H1 (cell line): ENCODE data around the gene CTDSP1. TPM values are rescaled to one million over a fixed set of nuclear protein-coding genes. Genes with fewer than 3 reads are reported as not detected.

Experiments
- CTCF ChIA-PET: fragments of 300-600 bp; sonication (Branson Sonifier 250); formaldehyde crosslinking; loops from one replicate; lab custom pipeline; 2021; ENCODE audit not compliant: partially characterized antibody; lab: Charles Lee
- POLR2A ChIA-PET: fragments of 300-600 bp; sonication (Branson Sonifier 250); formaldehyde crosslinking; loops from one replicate; lab custom pipeline; 2021; ENCODE audit warnings: inconsistent platforms; ENCODE audit not compliant: partially characterized antibody; lab: Charles Lee
- DNase-seq, 2 experiments: peaks; one replicate each; pipeline versions ENCODE4 v3.0.0 to v3.0.0-alpha.2; 2010 to 2022; ENCODE audit warnings: low spot score in 2 of 2, low read depth in 1 of 2, mixed read lengths in 1 of 2
- FAIRE-seq: peaks from 2 replicates; lab custom pipeline; 2011; peaks lifted over from hg19 to GRCh38; lab: Jason Lieb, UNC
- H2AFZ ChIP-seq: 2 replicates; pipeline ENCODE4 v1.8.1; 2012; ENCODE audit warnings: low read length, inconsistent platforms
- H2AK5ac ChIP-seq: 2 replicates; pipeline ENCODE4 v1.6.1; 2013; ENCODE audit warnings: low read depth, low read length
- H2BK120ac ChIP-seq: replicated peaks from 2 replicates; pipeline ENCODE3; 2013; ENCODE audit warnings: low read depth, low read length, inconsistent platforms
- H2BK12ac ChIP-seq: 2 replicates; pipeline ENCODE4 v1.6.1; 2013; ENCODE audit warnings: low read depth, low read length
- H2BK15ac ChIP-seq: 2 replicates; pipeline ENCODE4 v1.6.1; 2013; ENCODE audit warnings: low read length
- H2BK20ac ChIP-seq: 2 replicates; pipeline ENCODE4 v1.6.1; 2013; ENCODE audit warnings: low read length
- H2BK5ac ChIP-seq: 2 replicates; pipeline ENCODE4 v1.6.1; 2013; ENCODE audit warnings: low read depth, low read length
- H3K14ac ChIP-seq: 2 replicates; pipeline ENCODE4 v1.6.1; 2013; ENCODE audit warnings: inconsistent platforms; ENCODE audit not compliant: insufficient read length
- H3K18ac ChIP-seq: 2 replicates; pipeline ENCODE4 v1.6.1; 2013; ENCODE audit warnings: low read length; ENCODE audit errors: extremely low read depth
- H3K23ac ChIP-seq: 2 replicates; pipeline ENCODE4 v1.6.1; 2013; ENCODE audit warnings: inconsistent platforms; ENCODE audit not compliant: insufficient read length
- H3K23me2 ChIP-seq: 2 replicates; pipeline ENCODE4 v1.6.1; 2013; ENCODE audit warnings: low read depth, low read length
- H3K27ac ChIP-seq: 2 replicates; pipeline ENCODE4 v1.6.1; 2011; ENCODE audit warnings: low read depth, low read length, inconsistent platforms
- H3K27me3 ChIP-seq, 4 experiments: replicated peaks in 1 of 4; 1 replicate in 1 of 4; 2 replicates in 3 of 4; pipeline versions ENCODE4 v1.6.1 to v1.8.1; 2011 to 2013; ENCODE audit warnings: low read length in 3 of 4, mild to moderate bottlenecking in 3 of 4, inconsistent platforms in 2 of 4, mixed read lengths in 2 of 4, moderate library complexity in 1 of 4; ENCODE audit not compliant: control insufficient read depth in 3 of 4, insufficient read depth in 3 of 4; ENCODE audit errors: extremely low read depth in 1 of 4
- H3K36me3 ChIP-seq, 4 experiments: 2 replicates each; pipeline versions ENCODE4 v1.6.1 to v1.8.1; 2011 to 2013; ENCODE audit warnings: mild to moderate bottlenecking in 4 of 4, low read length in 3 of 4, moderate library complexity in 2 of 4, control low read depth in 1 of 4, inconsistent platforms in 1 of 4; ENCODE audit not compliant: insufficient read depth in 4 of 4, control insufficient read depth in 2 of 4
- H3K4ac ChIP-seq: replicated peaks from 2 replicates; pipeline ENCODE3; 2013; ENCODE audit warnings: low read length, low read depth, mixed read lengths, inconsistent platforms; ENCODE audit not compliant: insufficient read length
- H3K4me1 ChIP-seq, 4 experiments: replicated peaks in 1 of 4; 1 replicate in 1 of 4; 2 replicates in 3 of 4; pipeline versions ENCODE4 v1.6.1 to v1.8.1; 2011 to 2013; ENCODE audit warnings: low read length in 3 of 4, inconsistent platforms in 2 of 4, mixed read lengths in 1 of 4; ENCODE audit not compliant: insufficient read depth in 4 of 4, control insufficient read depth in 3 of 4
- H3K4me2 ChIP-seq, 2 experiments: 2 replicates each; pipeline versions ENCODE4 v1.6.1 to v1.8.1; 2011 to 2013; ENCODE audit warnings: low read depth in 2 of 2, low read length in 2 of 2, control low read depth in 1 of 2, inconsistent platforms in 1 of 2, mild to moderate bottlenecking in 1 of 2; ENCODE audit not compliant: insufficient read depth in 1 of 2
- H3K4me3 ChIP-seq, 4 experiments: fragments of 200-600, 300-600 bp in 1 of 4; sonication (generic), shearing (Covaris generic), sonication (Bioruptor Twin) in 1 of 4; 2 replicates each; pipeline versions ENCODE4 v1.5.1 to v1.8.1; 2011 to 2016; ENCODE audit warnings: low read length in 4 of 4, low read depth in 3 of 4, control low read depth in 2 of 4, inconsistent platforms in 2 of 4, mild to moderate bottlenecking in 2 of 4, mixed read lengths in 1 of 4, moderate library complexity in 1 of 4; ENCODE audit not compliant: insufficient read depth in 2 of 4; ENCODE audit errors: extremely low read depth in 1 of 4
- H3K56ac ChIP-seq: replicated peaks from 2 replicates; pipeline ENCODE3; 2013; ENCODE audit warnings: low read depth, mild to moderate bottlenecking, mixed read lengths, low read length, inconsistent platforms; ENCODE audit not compliant: insufficient read length
- H3K79me1 ChIP-seq: 2 replicates; pipeline ENCODE4 v1.6.1; 2013; ENCODE audit warnings: low read depth, low read length, control low read depth
- H3K79me2 ChIP-seq, 2 experiments: 2 replicates each; pipeline versions ENCODE4 v1.6.1 to v1.8.1; 2012 to 2013; ENCODE audit warnings: low read length in 2 of 2, mild to moderate bottlenecking in 2 of 2, inconsistent platforms in 1 of 2; ENCODE audit not compliant: insufficient read depth in 2 of 2, control insufficient read depth in 1 of 2
- H3K9ac ChIP-seq, 4 experiments: replicated peaks in 1 of 4; 1 replicate in 1 of 4; 2 replicates in 3 of 4; pipeline versions ENCODE4 v1.6.1 to v1.8.1; 2011 to 2013; ENCODE audit warnings: low read depth in 3 of 4, low read length in 3 of 4, control low read depth in 2 of 4, mild to moderate bottlenecking in 2 of 4, moderate library complexity in 2 of 4, inconsistent platforms in 1 of 4; ENCODE audit errors: extremely low read depth in 1 of 4
- H3K9me3 ChIP-seq, 2 experiments: 2 replicates each; pipeline versions ENCODE4 v1.6.1 to v1.8.1; 2012 to 2013; ENCODE audit warnings: mild to moderate bottlenecking in 2 of 2, moderate library complexity in 2 of 2, control low read depth in 1 of 2, inconsistent platforms in 1 of 2, low read depth in 1 of 2, low read length in 1 of 2, mixed read lengths in 1 of 2; ENCODE audit not compliant: insufficient read depth in 2 of 2
- H4K20me1 ChIP-seq, 2 experiments: replicated peaks in 1 of 2; 2 replicates each; pipeline versions ENCODE3 to v1.8.1; 2011 to 2013; ENCODE audit warnings: inconsistent platforms in 2 of 2, low read length in 2 of 2, mild to moderate bottlenecking in 1 of 2; ENCODE audit not compliant: insufficient read depth in 2 of 2, control insufficient read depth in 1 of 2
- H4K5ac ChIP-seq: 2 replicates; pipeline ENCODE4 v1.6.1; 2013; ENCODE audit warnings: low read length, low read depth, mixed read lengths, inconsistent platforms; ENCODE audit not compliant: insufficient read length
- H4K8ac ChIP-seq: 2 replicates; pipeline ENCODE4 v1.8.0; 2013; ENCODE audit warnings: mild to moderate bottlenecking, moderate library complexity, low read length, inconsistent platforms; ENCODE audit not compliant: insufficient read depth; ENCODE audit errors: extremely low read depth
- H4K91ac ChIP-seq: replicated peaks from 2 replicates; pipeline ENCODE3; 2013; ENCODE audit warnings: low read length, mixed read lengths, inconsistent platforms; ENCODE audit not compliant: insufficient read length
- BACH1 ChIP-seq: IDR thresholded peaks from 2 replicates; pipeline ENCODE4 v1.6.1; 2012; ENCODE audit warnings: low read length, improper control_type of control experiment
- BRCA1 ChIP-seq: IDR thresholded peaks from 2 replicates; pipeline ENCODE4 v1.6.1; 2012; ENCODE audit warnings: low read depth, low read length, improper control_type of control experiment
- CHD1 ChIP-seq: IDR thresholded peaks from 2 replicates; pipeline ENCODE4 v1.6.1; 2012; ENCODE audit warnings: low read depth, low read length, improper control_type of control experiment
- CTBP2 ChIP-seq: IDR thresholded peaks from 2 replicates; pipeline ENCODE4 v1.7.0; 2011; ENCODE audit warnings: borderline replicate concordance, mild to moderate bottlenecking, moderate library complexity, mixed read lengths, low read length; ENCODE audit not compliant: insufficient read depth, insufficient read length
- EGR1 ChIP-seq: IDR thresholded peaks from 2 replicates; pipeline ENCODE4 v1.6.1; 2011; ENCODE audit warnings: low read depth, low read length, borderline replicate concordance
- EP300 ChIP-seq, 2 experiments: IDR thresholded peaks; 1 replicate in 1 of 2; 2 replicates in 1 of 2; pipeline ENCODE4 v1.6.1; 2011 to 2012; ENCODE audit warnings: low read depth in 2 of 2, low read length in 2 of 2, mild to moderate bottlenecking in 2 of 2, borderline replicate concordance in 1 of 2, inconsistent platforms in 1 of 2, moderate library complexity in 1 of 2
- GTF2F1 ChIP-seq: IDR thresholded peaks from 2 replicates; pipeline ENCODE4 v1.6.1; 2012; ENCODE audit warnings: low read depth, low read length, improper control_type of control experiment, borderline replicate concordance
- POLR2A ChIP-seq, 2 experiments: IDR thresholded peaks; 1 replicate in 1 of 2; 2 replicates in 1 of 2; pipeline ENCODE4 v1.6.1; 2011; ENCODE audit warnings: low read depth in 2 of 2, low read length in 2 of 2, mild to moderate bottlenecking in 2 of 2; ENCODE audit errors: control extremely low read depth in 1 of 2
- POLR2AphosphoS5 ChIP-seq: IDR thresholded peaks from 2 replicates; pipeline ENCODE4 v1.6.1; 2011; ENCODE audit warnings: low read depth, low read length
- RBBP5 ChIP-seq: IDR thresholded peaks from 2 replicates; pipeline ENCODE4 v1.7.1; 2012; ENCODE audit warnings: low read depth, mild to moderate bottlenecking, inconsistent platforms, low read length, moderate library complexity, borderline replicate concordance
- SIN3A ChIP-seq, 2 experiments: IDR thresholded peaks in 1 of 2; conservative IDR thresholded peaks in 1 of 2; 2 replicates each; pipeline ENCODE4 v1.6.1; 2011 to 2012; ENCODE audit warnings: low read length in 2 of 2, improper control_type of control experiment in 1 of 2, low read depth in 1 of 2, mild to moderate bottlenecking in 1 of 2
- SIRT6 ChIP-seq: IDR thresholded peaks from one replicate; pipeline ENCODE4 v1.7.1; 2012; ENCODE audit warnings: low read length, inconsistent platforms
- WGBS, 2 experiments: shearing (Covaris generic) in 1 of 2; methylation state at CpG; one replicate each; pipeline versions ENCODE4 v1.1.6 to v1.1.7; 2013 to 2015; ENCODE audit warnings: low lambda C conversion rate in 2 of 2, mixed read lengths in 2 of 2, inconsistent platforms in 1 of 2, low coverage in 1 of 2, missing lambda C conversion rate in 1 of 2; ENCODE audit not compliant: insufficient replicate concordance in 2 of 2, insufficient coverage in 1 of 2, insufficient read length in 1 of 2; ENCODE audit errors: extremely low coverage in 1 of 2, missing lambda C conversion rate in 1 of 2; 5-methylcytosine and 5-hydroxymethylcytosine counted together
- polyA plus RNA-seq, 7 experiments: library from polyadenylated mRNA; depleted of rRNA in 3 of 7; stranded (reverse) in 5 of 7; unstranded in 2 of 7; fragments of >200 nt in 5 of 7; fragments of 200-250 nt in 2 of 7; gene quantifications; 1 replicate in 5 of 7; 2 replicates in 1 of 7; 4 replicates in 1 of 7; pipeline versions ENCODE4 v1.2.1 to v1.2.3, GENCODE V29; 2011 to 2013; ENCODE audit warnings: missing spikeins in 2 of 7, mixed read lengths in 2 of 7
- total RNA-seq: library from RNA; stranded (reverse); fragmentation: NEBNext Ultra II Directional; extraction: Animal tissue kit (Norgen Biotek cat#: 25700); gene quantifications from 2 replicates; pipeline ENCODE4 v1.2.1, GENCODE V29; 2021

CTDSP1 gene
- total and polyA plus RNA-seq, 2 of the 8 experiments (the other 6 are each of a cell fraction or from before 2014, with no cell fraction given): 20.3 to 35.2 TPM

DNA sequence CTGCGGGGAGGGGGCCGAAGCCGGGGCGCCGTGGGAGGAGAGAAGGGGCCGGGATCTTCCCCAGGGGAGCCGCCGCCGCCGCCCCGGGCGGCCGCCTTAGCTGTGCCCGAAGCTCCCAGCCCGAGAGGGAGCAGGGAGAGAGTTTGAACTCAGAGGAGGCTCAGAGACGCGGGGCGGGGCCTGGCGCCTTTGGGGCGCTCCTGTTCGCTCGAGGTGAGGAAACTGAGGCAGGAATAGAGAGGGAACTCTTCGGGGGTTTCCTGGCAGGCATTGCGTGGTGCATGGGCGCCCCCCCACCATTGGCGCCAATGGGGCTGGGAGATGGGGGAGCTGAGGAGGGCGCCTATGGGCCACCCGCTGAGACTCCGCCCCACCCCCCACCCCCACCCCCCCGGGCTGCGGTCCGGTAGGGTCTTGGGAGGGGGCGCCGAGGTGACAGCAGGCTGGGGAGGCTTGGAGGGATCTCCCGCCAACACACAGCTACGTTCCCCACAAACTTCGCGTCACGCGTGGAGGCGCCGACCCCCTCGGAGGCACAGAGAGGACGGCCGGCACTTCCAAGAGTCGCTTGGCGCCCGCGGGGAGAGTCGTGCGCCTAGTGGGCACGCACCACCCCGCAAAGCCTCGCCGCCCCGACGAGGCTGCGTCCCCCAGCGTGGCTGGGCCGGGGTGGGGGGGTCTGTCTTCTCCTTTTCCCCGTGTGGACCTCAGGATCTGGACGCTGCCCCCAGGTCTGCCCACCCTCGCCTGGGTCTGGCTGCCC lies 680 bp downstream of the CTDSP1 start:
- no peaks in the 10 kb centered on the region for H3K79me2 ChIP-seq
- CTCF ChIA-PET: interaction anchor here (0.6 to 2.7 kb wide), 8 partner anchors 56 to 129 kb away, joined by 3 to 8 read pairs (median 4); no protein-coding TSS in a partner anchor
- H2BK5ac ChIP-seq: no peak overlapping the region
- H3K4ac ChIP-seq: no peak overlapping the region
- no peaks in the 10 kb centered on the region for H3K79me1 ChIP-seq
- no peaks in the 10 kb centered on the region for H3K9me3 ChIP-seq
- H3K27me3 ChIP-seq: peaks cover 22 to 34% (median 31%) of the 10 kb centered on the region in 4 experiments
- H4K5ac ChIP-seq: no peak overlapping the region
- FAIRE-seq (no peak), DNase-seq (peak in 1 of 2 experiments; percentile 80)
- peaks cover 0 to 2% of the 10 kb centered on the region in 2 experiments for H4K20me1 ChIP-seq
- H2AFZ ChIP-seq: no peak overlapping the region
- no peak overlapping the region for H2BK120ac ChIP-seq
- no peak overlapping the region for H2AK5ac ChIP-seq
- peak overlapping the region; percentile 49 for H4K91ac ChIP-seq
- peak overlapping the region; percentile 50 to 82 (median 56) for H3K4me3 ChIP-seq
- H2BK20ac ChIP-seq: no peak overlapping the region
- H3K56ac ChIP-seq: peak overlapping the region; percentile 73
- peak overlapping the region in 1 of 4 experiments; percentile 41; a peak in 1 of 7 replicates for H3K9ac ChIP-seq
- no peak overlapping the region for H3K27ac ChIP-seq
- H3K36me3 ChIP-seq: peaks cover 0 to 11% (median 4%) of the 10 kb centered on the region in 4 experiments; a peak in 2 of 8 replicates
- H3K4me1 ChIP-seq: peaks cover 2 to 39% (median 30%) of the 10 kb centered on the region in 4 experiments
- H3K23me2 ChIP-seq: peaks cover 26% of the 10 kb centered on the region; the same call in 1 of the 2 replicates
- H3K18ac ChIP-seq: peak overlapping the region; percentile 93; the same call in 1 of the 2 replicates
- H2BK15ac ChIP-seq: no peak overlapping the region
- WGBS, 2 experiments: 8% methylated on average over 28 of the region's 63 CpGs; no CpG with 5 or more reads in 1 of the 2 experiments
- H4K8ac ChIP-seq: peak overlapping the region; percentile 58; the same call in 1 of the 2 replicates
- H3K23ac ChIP-seq: no peak overlapping the region
- H3K4me2 ChIP-seq: peak overlapping the region; percentile 76 to 85
- H3K14ac ChIP-seq: no peak overlapping the region
- no peak overlapping the region; the same call in 1 of the 2 replicates for H2BK12ac ChIP-seq
- POLR2A ChIA-PET: interaction anchor here (1.1 kb wide), 1 partner anchor 78 kb away, joined by 3 read pairs; no protein-coding TSS in a partner anchor
- TF ChIP-seq BRCA1 (no peak), CTBP2 (no peak), POLR2A (IDR thresholded peaks at IDR 0.05; ENCODE audit: control extremely low read depth in 1 of 2, low read depth in 2 of 2, low read length in 2 of 2) (no peak; a peak in 1 of 3 replicates), POLR2AphosphoS5 (no peak), CHD1 (no peak), EGR1 (no peak), SIRT6 (no peak), RBBP5 (no peak), BACH1 (no peak), GTF2F1 (no peak), SIN3A (conservative IDR thresholded peaks at IDR 0.05 in 1 of 2, IDR thresholded peaks at IDR 0.05 in 1 of 2; ENCODE audit: low read depth in 1 of 2, low read length in 2 of 2) (no peak), EP300 (IDR thresholded peaks at IDR 0.05; ENCODE audit: borderline replicate concordance in 1 of 2, low read depth in 2 of 2, low read length in 2 of 2) (no peak)
